Rectal smooth muscle tissue (tissue), 1 donor: ENCODE data around the gene CAPZB.

ENCODE experiments used
- H3K27ac ChIP-seq: one replicate; pipeline ENCODE4 v1.7.0; 2013; ENCODE audit warnings: low read depth, low read length, inconsistent platforms
- H3K27me3 ChIP-seq: one replicate; pipeline ENCODE4 v1.7.0; 2013; ENCODE audit warnings: low read length; ENCODE audit not compliant: control insufficient read depth, insufficient read depth
- H3K36me3 ChIP-seq: one replicate; pipeline ENCODE4 v1.7.0; 2013; ENCODE audit warnings: low read length; ENCODE audit not compliant: control insufficient read depth, insufficient read depth
- H3K4me1 ChIP-seq: one replicate; pipeline ENCODE4 v1.7.0; 2013; ENCODE audit warnings: low read length; ENCODE audit not compliant: control insufficient read depth, insufficient read depth
- H3K4me3 ChIP-seq: one replicate; pipeline ENCODE4 v1.7.0; 2013; ENCODE audit warnings: low read length
- H3K9ac ChIP-seq: one replicate; pipeline ENCODE4 v1.7.0; 2013; ENCODE audit warnings: low read length

CAPZB gene

DNA sequence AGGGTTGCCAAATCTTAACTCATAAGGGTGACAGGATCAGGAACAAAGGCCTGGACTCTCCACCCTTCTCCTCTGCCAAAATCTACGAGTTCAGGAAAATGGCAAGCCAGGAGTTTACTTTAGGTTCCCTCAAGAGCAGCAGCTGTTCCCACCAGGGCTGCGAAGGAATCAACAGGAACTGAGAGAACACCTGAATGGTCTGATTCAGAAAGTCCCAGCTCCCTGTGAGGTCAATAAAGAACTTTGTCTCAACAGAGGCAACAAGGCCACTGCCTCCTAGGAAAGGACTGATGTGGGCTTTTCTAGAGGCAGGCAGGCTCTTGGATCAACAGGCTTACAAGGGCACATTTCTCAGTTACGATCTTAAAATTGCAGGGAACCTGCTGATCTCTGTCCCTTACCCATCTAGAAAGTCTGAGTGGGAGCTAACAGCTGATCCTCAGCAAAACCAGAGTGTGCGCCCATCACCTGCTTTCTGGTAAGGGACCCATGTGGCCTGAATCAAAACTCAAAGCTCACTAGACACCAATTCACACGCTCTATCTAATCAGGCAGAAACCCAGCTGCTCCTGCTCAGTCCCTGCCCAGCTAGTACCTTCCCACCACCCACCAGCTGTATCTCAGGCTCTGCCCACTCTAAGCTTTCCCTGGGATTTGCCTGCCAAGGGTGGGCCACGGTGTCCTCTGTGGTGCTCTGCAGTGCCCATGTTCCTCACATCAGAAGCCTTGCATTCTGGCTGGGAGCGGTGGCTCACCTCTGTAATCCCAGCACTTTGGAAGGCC is 83.1 kb downstream of the CAPZB start:
- no peak overlapping the region for H3K4me3 ChIP-seq
- no peak overlapping the region for H3K9ac ChIP-seq
- H3K27ac ChIP-seq = peak overlapping the region; percentile 7
- H3K27me3 ChIP-seq = no peaks in the 10 kb centered on the region
- no peaks in the 10 kb centered on the region for H3K36me3 ChIP-seq
- H3K4me1 ChIP-seq = peaks cover 60% of the 10 kb centered on the region

DNA sequence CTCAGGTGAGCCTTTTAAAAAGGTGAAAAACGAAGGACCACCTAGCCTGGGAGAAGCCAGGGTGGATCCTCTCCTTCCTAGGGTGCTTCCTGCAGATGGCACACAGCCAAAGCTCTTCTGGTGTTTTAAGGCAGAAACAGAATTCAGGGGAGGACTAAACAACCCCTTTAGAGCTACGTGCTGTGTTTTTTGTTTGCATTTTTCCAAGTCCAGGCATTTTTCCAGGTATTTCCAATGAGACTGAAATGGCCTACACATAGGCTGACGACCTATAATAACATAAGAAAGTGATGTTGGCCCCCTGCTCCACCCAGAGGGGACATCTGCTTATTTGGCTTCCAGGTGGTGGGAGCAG is 83.8 kb downstream of the CAPZB start:
- Histone ChIP-seq H3K4me1 (peaks cover 60% of the 10 kb centered on the region), H3K27ac (peak overlapping the region; percentile 44), H3K4me3 (no peak overlapping the region), H3K9ac (no peak overlapping the region), H3K27me3 (no peaks in the 10 kb centered on the region), H3K36me3 (no peaks in the 10 kb centered on the region)

DNA sequence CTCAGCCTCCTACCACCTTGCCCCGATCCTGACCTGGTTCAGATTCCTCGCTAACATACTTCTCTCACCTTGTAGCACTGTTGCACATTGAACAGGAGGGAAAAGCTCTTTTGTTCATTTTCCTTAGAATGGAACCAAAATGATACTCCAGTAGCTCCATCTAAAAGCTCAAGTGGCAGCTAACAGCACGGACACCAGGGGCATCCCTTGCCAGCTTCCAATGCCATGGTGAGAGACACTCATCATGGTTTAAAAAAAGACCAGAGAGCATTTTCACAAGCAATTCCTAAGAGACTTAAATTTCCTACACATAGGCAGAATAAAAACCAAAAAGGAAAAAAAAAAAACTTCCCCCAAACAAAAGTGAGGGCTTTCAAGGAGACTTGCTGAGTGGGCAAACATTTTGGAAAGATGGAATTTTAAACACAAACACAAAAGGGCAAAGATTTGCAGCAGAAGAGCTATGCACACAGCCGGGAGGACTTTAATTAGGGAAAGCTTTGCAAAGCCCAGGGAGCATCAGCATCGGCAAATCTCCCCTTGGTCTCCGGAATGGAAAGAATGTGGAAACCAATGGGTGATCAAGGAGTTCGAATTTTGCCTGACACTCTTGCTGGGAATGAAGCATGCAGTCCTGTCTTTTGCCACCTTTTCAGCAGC is 84.3 kb downstream of the CAPZB start:
- Histone ChIP-seq H3K27me3 (no peaks in the 10 kb centered on the region), H3K27ac (peak overlapping the region; percentile 74), H3K4me1 (peaks cover 56% of the 10 kb centered on the region), H3K4me3 (no peak overlapping the region), H3K9ac (no peak overlapping the region), H3K36me3 (peaks cover 1% of the 10 kb centered on the region)

DNA sequence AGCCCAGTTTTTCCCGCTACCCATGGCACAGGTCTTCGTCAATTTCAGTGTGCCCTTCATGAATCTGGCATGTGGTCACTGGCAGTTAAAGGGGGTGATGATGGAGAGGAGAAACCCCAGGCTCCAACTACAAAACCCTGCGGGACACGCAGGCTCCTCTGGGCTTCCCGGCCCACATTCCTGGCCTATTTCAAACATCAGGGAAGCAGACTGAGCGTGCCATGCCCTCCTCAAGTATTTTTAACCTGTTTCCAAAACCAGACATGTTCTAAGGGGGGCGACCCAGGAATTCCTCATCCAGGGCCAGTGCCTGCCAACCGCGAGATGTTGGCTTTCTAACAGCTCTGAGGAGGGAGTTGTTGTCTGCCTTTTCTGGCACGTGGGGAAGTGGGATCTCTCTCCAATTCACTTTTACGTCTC is 85.1 kb downstream of the CAPZB start:
- Histone ChIP-seq H3K9ac (no peak overlapping the region), H3K36me3 (peaks cover 6% of the 10 kb centered on the region), H3K27me3 (no peaks in the 10 kb centered on the region), H3K4me3 (no peak overlapping the region), H3K27ac (peak overlapping the region; percentile 74), H3K4me1 (peaks cover 48% of the 10 kb centered on the region)

DNA sequence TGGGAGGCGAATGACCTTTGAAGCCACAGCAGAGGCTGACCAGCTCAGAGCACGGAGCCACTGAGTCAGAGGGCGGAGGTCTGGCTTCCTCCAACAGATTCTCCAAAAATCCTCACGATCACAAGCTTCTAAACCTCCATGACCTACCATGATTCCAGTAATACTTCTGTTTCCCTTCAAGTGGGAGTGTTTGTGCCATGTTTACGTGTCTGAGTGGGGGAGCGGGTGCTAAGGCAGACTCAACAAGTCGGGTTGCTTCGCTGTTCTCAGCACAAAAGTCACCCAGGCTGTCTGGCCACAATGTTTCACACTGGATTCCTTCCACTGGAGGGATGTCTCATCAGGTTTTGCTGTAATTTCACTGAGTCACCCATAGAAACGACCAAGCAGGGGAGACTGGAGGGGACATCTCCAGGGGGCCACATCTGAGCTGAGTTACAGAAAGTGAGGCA is 87.0 kb downstream of the CAPZB start:
- H3K27ac ChIP-seq = no peak overlapping the region
- no peak overlapping the region for H3K4me3 ChIP-seq
- peaks cover 37% of the 10 kb centered on the region for H3K4me1 ChIP-seq
- no peaks in the 10 kb centered on the region for H3K27me3 ChIP-seq
- H3K36me3 ChIP-seq = peaks cover 6% of the 10 kb centered on the region
- H3K9ac ChIP-seq = no peak overlapping the region

DNA sequence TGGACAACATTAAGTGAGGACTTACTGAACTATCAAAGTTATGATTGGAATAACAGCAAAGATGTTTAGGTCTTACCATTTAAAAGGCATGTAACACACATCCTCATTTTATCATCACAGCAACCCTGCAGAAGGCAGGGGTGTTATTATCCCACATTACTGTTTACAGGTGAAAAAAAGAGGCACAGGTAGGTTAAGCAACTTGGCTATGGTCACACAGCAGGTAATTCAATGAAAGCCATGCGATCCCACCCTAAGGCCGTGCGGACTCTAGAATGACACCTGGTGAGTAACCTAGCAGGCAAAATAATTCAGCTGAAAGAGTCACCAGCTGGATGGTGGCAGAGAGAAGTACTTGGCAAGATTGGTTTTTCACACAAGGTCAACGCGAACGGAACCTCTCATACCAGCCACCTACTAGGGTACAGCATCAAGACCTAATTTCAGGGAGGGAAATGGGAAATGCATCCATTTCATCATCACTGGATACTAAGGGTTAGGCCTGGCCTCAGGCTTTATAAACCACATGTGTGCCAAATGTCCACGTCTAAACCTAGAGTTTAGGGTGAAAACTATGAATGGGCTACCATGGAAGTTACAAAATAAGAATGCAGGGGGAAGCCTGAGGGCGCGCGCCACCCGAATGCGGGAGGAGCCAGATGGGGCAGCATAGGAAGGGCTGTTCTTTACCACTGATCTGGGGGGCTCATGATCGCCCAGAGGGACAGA is 88.0 kb downstream of the CAPZB start:
- Histone ChIP-seq H3K4me3 (no peak overlapping the region), H3K36me3 (peaks cover 6% of the 10 kb centered on the region), H3K27ac (no peak overlapping the region), H3K4me1 (peaks cover 35% of the 10 kb centered on the region), H3K27me3 (no peaks in the 10 kb centered on the region), H3K9ac (no peak overlapping the region)

- Histone ChIP-seq H3K9ac (no peak overlapping the region), H3K27me3 (no peaks in the 10 kb centered on the region), H3K4me1 (peaks cover 34% of the 10 kb centered on the region), H3K4me3 (no peak overlapping the region), H3K27ac (no peak overlapping the region), H3K36me3 (peaks cover 6% of the 10 kb centered on the region)
Observed at GRCh38 chr1:19396280-19396679, 89.1 kb downstream of the CAPZB start.

- H3K27ac ChIP-seq = no peak overlapping the region
- H3K27me3 ChIP-seq = no peaks in the 10 kb centered on the region
- H3K4me1 ChIP-seq = peaks cover 28% of the 10 kb centered on the region
- peaks cover 6% of the 10 kb centered on the region for H3K36me3 ChIP-seq
- no peak overlapping the region for H3K4me3 ChIP-seq
- H3K9ac ChIP-seq = no peak overlapping the region
Observed at GRCh38 chr1:19395678-19396192, 89.6 kb downstream of the CAPZB start.

- H3K9ac ChIP-seq = no peak overlapping the region
- H3K4me3 ChIP-seq = no peak overlapping the region
- peaks cover 22% of the 10 kb centered on the region for H3K4me1 ChIP-seq
Observed at GRCh38 chr1:19393046-19393445, 92.3 kb downstream of the CAPZB start.

GRCh38 chr1:19392221-19392620 is 93.1 kb downstream of the CAPZB start:
- Histone ChIP-seq H3K9ac (no peak overlapping the region), H3K4me1 (peaks cover 22% of the 10 kb centered on the region), H3K27me3 (no peaks in the 10 kb centered on the region), H3K27ac (no peak overlapping the region), H3K36me3 (peaks cover 6% of the 10 kb centered on the region), H3K4me3 (no peak overlapping the region)

More at GRCh38 chr1:19393046-19393445, 92.3 kb downstream of the CAPZB start:
- H3K36me3 ChIP-seq = peaks cover 6% of the 10 kb centered on the region
- no peak overlapping the region for H3K27ac ChIP-seq
- H3K27me3 ChIP-seq = no peaks in the 10 kb centered on the region

DNA sequence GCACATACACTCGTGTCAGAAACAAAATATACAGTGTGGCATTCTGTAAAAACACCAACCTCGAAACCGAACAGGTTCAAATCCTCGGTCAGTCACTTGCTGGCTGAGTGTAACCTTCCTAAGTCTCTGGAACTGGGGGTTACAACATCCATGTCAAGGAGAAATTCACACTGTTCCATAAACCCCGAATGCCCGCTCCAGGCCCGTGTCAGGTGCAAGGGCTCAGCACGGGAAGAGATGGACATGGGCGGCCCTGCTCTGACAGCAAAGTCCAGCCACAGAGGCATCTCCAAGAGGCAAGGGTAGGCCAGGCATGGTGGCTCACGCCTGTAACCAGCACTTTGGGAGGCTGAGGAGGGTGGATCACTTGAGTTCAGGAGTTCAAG is 93.8 kb downstream of the CAPZB start:
- Histone ChIP-seq H3K36me3 (peaks cover 6% of the 10 kb centered on the region), H3K9ac (peak overlapping the region; percentile 10), H3K27me3 (no peaks in the 10 kb centered on the region), H3K4me1 (peaks cover 23% of the 10 kb centered on the region), H3K27ac (peak overlapping the region; percentile 82), H3K4me3 (peak overlapping the region; percentile 45)

GRCh38 chr1:19390901-19391595 is 94.3 kb downstream of the CAPZB start:
- H3K27ac ChIP-seq = peak overlapping the region; percentile 82
- peak overlapping the region; percentile 45 for H3K4me3 ChIP-seq
- peaks cover 5% of the 10 kb centered on the region for H3K36me3 ChIP-seq
- H3K27me3 ChIP-seq = no peaks in the 10 kb centered on the region
- peaks cover 28% of the 10 kb centered on the region for H3K4me1 ChIP-seq
- H3K9ac ChIP-seq = no peak overlapping the region
